Pancreas (tissue), 10 donors: ENCODE data around the gene MICAL3. TPM values are rescaled to one million over a fixed set of nuclear protein-coding genes. Genes with fewer than 3 reads are reported as not detected.
A peak's percentile ranks its signal among the peaks of the same experiment; 100 is the strongest.
"Not testable (repeated sequence)": the region's sequence is repeated elsewhere in the genome, so short reads cannot be mapped to it uniquely, and the experiment has no call there.

Experiments
- ATAC-seq, 4 donors: fragments of 200-7000 bp; cut with Tn5 transposase; one replicate each; pipeline versions ENCODE4 v1.8.0 to v1.9.1; 2020; ENCODE audit warnings: mild to moderate bottlenecking in 4 of 4, moderate library complexity in 4 of 4
- DNase-seq, 6 donors: peaks; one replicate each; pipeline ENCODE4 v3.0.0-alpha.2; 2020
- FAIRE-seq: peaks from 2 replicates; lab custom pipeline; 2012; peaks lifted over from hg19 to GRCh38; lab: Jason Lieb, UNC
- H3K27ac ChIP-seq, 4 donors: fragments of 200-600 bp; sonication (generic); 1 replicate in 3 of 4; 2 replicates in 1 of 4; pipeline versions ENCODE4 v1.5.0 to v1.8.0; 2020
- H3K27me3 ChIP-seq, 4 donors: fragments of 200-600 bp; one replicate each; pipeline ENCODE4 v1.8.0; 2021
- H3K36me3 ChIP-seq, 3 donors: fragments of 200-600 bp; sonication (generic) in 1 of 3; one replicate each; pipeline versions ENCODE4 v1.5.0 to v1.8.0; 2020 to 2021
- H3K4me1 ChIP-seq, 3 donors: fragments of 200-600 bp; one replicate each; pipeline ENCODE4 v1.8.0; 2021
- H3K4me3 ChIP-seq, 4 donors: fragments of 200-600 bp; sonication (generic) in 2 of 4; one replicate each; pipeline versions ENCODE4 v1.5.0 to v1.8.0; 2020 to 2021
- H3K9me3 ChIP-seq, 4 donors: fragments of 200-600 bp; one replicate each; pipeline ENCODE4 v1.8.0; 2021
- WGBS, 2 donors: extraction: QIAGEN DNeasy Blood & Tissue Kit; methylation state at CpG; one replicate each; pipeline ENCODE4 v1.1.7; 2013; 5-methylcytosine and 5-hydroxymethylcytosine counted together
- intact Hi-C, 3 donors: fragments of 100-400 bp; cut with DNase I; formaldehyde crosslinking; loops; one replicate each; pipeline versions ENCODE4 v1.11.1 to v1.14.2; 2022
- polyA plus RNA-seq, 2 donors: library from polyadenylated mRNA; stranded (reverse); fragments of 200-250 nt; gene quantifications; one replicate each; pipeline ENCODE4 v1.2.3, GENCODE V29; 2013
- total RNA-seq, 6 donors: library from RNA; stranded (reverse); fragmentation: NEBNext Ultra II Directional in 4 of 6; extraction: Animal tissue kit (Norgen Biotek cat#: 25700) in 4 of 6; gene quantifications; one replicate each; pipeline versions ENCODE4 v1.2.1 to v1.2.4, GENCODE V29; 2021 to 2023
- TF ChIP-seq, protein P1 (sequence below), 4 donors: fragments of 200-600 bp; sonication (generic) in 3 of 4; IDR thresholded peaks; one replicate each; pipeline versions ENCODE4 v1.5.0 to v1.8.0; 2021; ENCODE audit warnings: antibody characterized with exemption in 4 of 4
- donor health status: healthy with polysubstance abuse.
- donor health status: DM: no; HTN: no; CAD: no; lungs with moderate emphysema.
- donor health status: DM: no; HTN: no; CAD: no.
- donor health status: control.
- donor health status: control.
- donor health status: Bipolar disorder and iron deficiency.
- donor health status: DM: yes; HTN: yes; CAD: no.
- donor health status: DM: no; HTN: no; CAD: no.
- donor health status: DM: no; HTN: no; CAD: no.
- donor health status: DM: yes; HTN: yes; CAD: no.

MICAL3 gene
- total and polyA plus RNA-seq, 8 donors: 5.9 to 56.8 (median 25.5) TPM

- Histone ChIP-seq H3K36me3 (no peaks in the 10 kb centered on the region), H3K27me3 (no peaks in the 10 kb centered on the region), H3K27ac (no peak overlapping the region), H3K9me3 (no peaks in the 10 kb centered on the region), H3K4me1 (peaks cover 3 to 7% (median 6%) of the 10 kb centered on the region in 3 donors), H3K4me3 (no peak overlapping the region)
- ATAC-seq: no peak
- TF ChIP-seq, protein P1, sequence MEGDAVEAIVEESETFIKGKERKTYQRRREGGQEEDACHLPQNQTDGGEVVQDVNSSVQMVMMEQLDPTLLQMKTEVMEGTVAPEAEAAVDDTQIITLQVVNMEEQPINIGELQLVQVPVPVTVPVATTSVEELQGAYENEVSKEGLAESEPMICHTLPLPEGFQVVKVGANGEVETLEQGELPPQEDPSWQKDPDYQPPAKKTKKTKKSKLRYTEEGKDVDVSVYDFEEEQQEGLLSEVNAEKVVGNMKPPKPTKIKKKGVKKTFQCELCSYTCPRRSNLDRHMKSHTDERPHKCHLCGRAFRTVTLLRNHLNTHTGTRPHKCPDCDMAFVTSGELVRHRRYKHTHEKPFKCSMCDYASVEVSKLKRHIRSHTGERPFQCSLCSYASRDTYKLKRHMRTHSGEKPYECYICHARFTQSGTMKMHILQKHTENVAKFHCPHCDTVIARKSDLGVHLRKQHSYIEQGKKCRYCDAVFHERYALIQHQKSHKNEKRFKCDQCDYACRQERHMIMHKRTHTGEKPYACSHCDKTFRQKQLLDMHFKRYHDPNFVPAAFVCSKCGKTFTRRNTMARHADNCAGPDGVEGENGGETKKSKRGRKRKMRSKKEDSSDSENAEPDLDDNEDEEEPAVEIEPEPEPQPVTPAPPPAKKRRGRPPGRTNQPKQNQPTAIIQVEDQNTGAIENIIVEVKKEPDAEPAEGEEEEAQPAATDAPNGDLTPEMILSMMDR (IDR thresholded peaks at IDR 0.05): no peak
- peak in 1 of 6 donors; percentile 60 for DNase-seq
- intact Hi-C loops: no loop called here
- 92 to 94% methylated on average over 9 of the region's 9 CpGs for WGBS, 2 donors
- FAIRE-seq: no peak
These were observed 254.7 kb downstream of the MICAL3 start for GRCh38 chr22:17769716-17770082.

- Histone ChIP-seq H3K9me3 (no peaks in the 10 kb centered on the region), H3K27ac (no peak overlapping the region), H3K4me1 (peaks cover 3 to 7% (median 6%) of the 10 kb centered on the region in 3 donors), H3K27me3 (no peaks in the 10 kb centered on the region), H3K36me3 (no peaks in the 10 kb centered on the region), H3K4me3 (no peak overlapping the region)
- DNase-seq (peak in 1 of 6 donors; percentile 52), FAIRE-seq (no peak), ATAC-seq (no peak)
- intact Hi-C loops: no loop called here
- TF ChIP-seq, protein P1 (IDR thresholded peaks at IDR 0.05): no peak
- 84 to 92% methylated on average over 14 of the region's 14 CpGs for WGBS, 2 donors
These were observed 255.2 kb downstream of the MICAL3 start for GRCh38 chr22:17769013-17769715.

DNA sequence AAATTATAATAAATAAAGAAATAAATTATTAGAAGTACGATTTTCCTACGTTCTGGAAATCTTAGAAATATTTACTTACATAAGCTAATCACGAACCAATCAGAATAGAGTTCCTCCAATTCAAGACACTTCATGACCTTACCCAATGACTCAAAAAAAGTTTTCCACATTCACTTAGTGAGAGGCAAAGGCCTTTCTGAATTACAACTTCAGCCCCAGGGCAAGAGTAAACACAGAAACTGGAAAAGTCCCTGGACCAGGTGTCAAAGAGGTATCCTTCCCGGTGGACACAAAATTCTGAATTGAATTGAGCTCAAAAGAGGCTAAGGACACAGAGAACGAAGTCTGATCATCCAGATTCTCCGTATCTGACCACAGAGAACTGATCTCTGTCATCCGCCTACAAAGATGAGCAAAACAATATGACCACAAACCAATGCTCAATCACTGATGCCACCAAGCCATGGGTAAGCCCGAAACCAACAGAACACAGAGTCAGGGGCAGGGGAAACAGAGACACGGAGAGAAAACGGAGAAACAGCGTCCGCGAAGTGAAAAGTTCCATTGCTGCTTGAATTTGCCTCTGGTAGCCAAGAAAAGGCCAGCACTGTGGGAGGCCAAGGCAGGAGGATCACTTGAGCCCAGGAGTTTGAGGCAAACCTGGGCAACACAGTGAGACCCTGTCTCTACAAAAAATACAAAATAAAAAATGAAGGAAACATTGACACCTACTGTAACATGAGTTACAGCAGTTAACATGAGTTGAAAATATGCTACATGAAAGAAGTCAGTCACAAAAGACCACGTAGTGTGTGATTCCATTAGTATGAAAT is 256.9 kb downstream of the MICAL3 start:
- intact Hi-C loops: no loop called here
- Histone ChIP-seq H3K36me3 (no peaks in the 10 kb centered on the region), H3K9me3 (no peaks in the 10 kb centered on the region), H3K27ac (no peak overlapping the region), H3K27me3 (no peaks in the 10 kb centered on the region), H3K4me1 (no peaks in the 10 kb centered on the region), H3K4me3 (no peak overlapping the region)
- TF ChIP-seq, protein P1 (IDR thresholded peaks at IDR 0.05): no peak
- FAIRE-seq (no peak), ATAC-seq (no peak), DNase-seq (no peak)
- WGBS, 2 donors: 89 to 90% methylated on average over 14 of the region's 14 CpGs

GRCh38 chr22:17764852-17765251 is 259.5 kb downstream of the MICAL3 start:
- WGBS, 2 donors: 93 to 96% methylated on average over 5 of the region's 5 CpGs
- H3K4me3 ChIP-seq, H3K9me3 ChIP-seq, intact Hi-C loops, FAIRE-seq, H3K4me1 ChIP-seq, ATAC-seq, H3K27ac ChIP-seq, H3K36me3 ChIP-seq, H3K27me3 ChIP-seq, DNase-seq: not testable (repeated sequence)

DNA sequence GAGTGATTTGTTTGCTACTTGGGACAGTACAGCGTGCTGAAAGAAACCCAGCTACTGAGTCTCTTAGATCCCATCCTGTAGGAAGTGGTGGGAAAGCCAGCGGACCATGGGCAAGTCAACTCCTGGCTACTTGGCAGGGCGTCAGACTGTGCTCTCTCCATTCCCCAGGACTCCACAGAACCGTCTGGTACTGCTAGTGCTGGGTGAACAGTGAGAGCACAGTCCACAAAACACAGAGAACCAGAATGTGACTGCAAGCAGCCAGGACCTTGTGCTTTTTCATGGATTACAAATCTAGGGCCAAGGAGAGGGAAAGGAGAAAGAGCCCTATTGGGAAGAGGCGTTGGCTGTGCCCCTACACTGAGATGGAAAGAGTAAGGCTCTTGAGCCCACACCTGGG is 260.3 kb downstream of the MICAL3 start:
- 73 to 80% methylated on average over 5 of the region's 5 CpGs for WGBS, 2 donors
- intact Hi-C loops: no loop called here
- no peak for FAIRE-seq
- ATAC-seq: peak in 2 of 4 donors; percentile 26 to 34
- TF ChIP-seq, protein P1 (IDR thresholded peaks at IDR 0.05): no peak
- Histone ChIP-seq H3K27ac (no peak overlapping the region), H3K4me1 (no peaks in the 10 kb centered on the region), H3K36me3 (no peaks in the 10 kb centered on the region), H3K27me3 (no peaks in the 10 kb centered on the region), H3K9me3 (no peaks in the 10 kb centered on the region), H3K4me3 (no peak overlapping the region)
- no peak for DNase-seq

DNA sequence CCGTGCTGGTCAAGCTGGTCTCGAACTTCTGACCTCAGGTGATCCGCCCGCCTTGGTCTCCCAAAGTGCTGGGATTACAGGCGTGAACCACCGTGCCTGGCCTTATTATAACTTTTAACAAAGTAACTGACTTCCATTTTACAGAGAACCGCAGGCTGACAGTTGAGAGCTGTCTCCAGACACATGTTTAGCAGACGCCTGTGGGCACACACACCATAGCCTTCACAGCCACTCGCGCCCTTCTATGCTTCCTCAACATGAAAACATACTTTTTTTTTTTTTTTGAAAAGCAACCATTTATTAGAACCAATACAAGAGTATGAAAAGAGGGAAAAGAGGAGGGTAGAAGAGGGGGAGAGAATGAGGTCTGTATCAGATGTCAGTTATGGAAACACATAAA is 260.9 kb downstream of the MICAL3 start:
- FAIRE-seq, ATAC-seq, DNase-seq, H3K36me3 ChIP-seq, H3K27me3 ChIP-seq, H3K4me1 ChIP-seq, intact Hi-C loops, H3K4me3 ChIP-seq, H3K9me3 ChIP-seq, H3K27ac ChIP-seq: not testable (repeated sequence)
- WGBS, 2 donors: 88 to 93% methylated on average over 10 of the region's 10 CpGs
